Measurements from ENCODE around the gene ATP2B3. TPM values are rescaled to one million over a fixed set of nuclear protein-coding genes. Genes with fewer than 3 reads are reported as not detected.

Gene ATP2B3
- total and polyA plus RNA-seq, 2 donors (not counting 3 experiments of a cell fraction or from before 2014, with no cell fraction given), result 0.01 to 0.07 TPM

- no peak overlapping the region for H3K27ac ChIP-seq (ENCODE audit: insufficient read depth, low read depth, low read length)
- FAIRE-seq, result no peak
- no peak overlapping the region for H2AFZ ChIP-seq (ENCODE audit: low read depth, low read length)
- H3K9me1 ChIP-seq (replicated peaks; ENCODE audit: control insufficient read depth, extremely low read depth, insufficient read depth, low read length), result no peaks in the 10 kb centered on the region
- dilution Hi-C loops (cut with MboI; ENCODE audit: extremely low pct_ligation_motif_present, low sequenced_read_pairs), result no loop called here
- H3K4me3 ChIP-seq (replicated peaks in 1 of 3; ENCODE audit: insufficient read depth in 1 of 3, low read depth in 1 of 3, low read length in 3 of 3), result no peak overlapping the region
- H3K27me3 ChIP-seq (ENCODE audit: control insufficient read depth in 2 of 2, insufficient read depth in 2 of 2, low read length in 2 of 2), result no peaks in the 10 kb centered on the region
- CTCF ChIA-PET, result interaction anchor here (1.2 to 5.3 kb wide), 3 partner anchors 26 to 527 kb away, joined by 3 to 146 read pairs (median 4); partner anchors contain the start of gene BGN
- peaks cover 0 to 3% of the 10 kb centered on the region in 2 experiments for H3K36me3 ChIP-seq (ENCODE audit: control insufficient read depth in 2 of 2, extremely low read depth in 1 of 2, insufficient read depth in 2 of 2, low read length in 2 of 2)
- no peaks in the 10 kb centered on the region for H4K20me1 ChIP-seq (replicated peaks; ENCODE audit: control insufficient read depth, extremely low read depth, insufficient read depth, low read length)
- H3K4me2 ChIP-seq (ENCODE audit: insufficient read depth, low read length), result no peak overlapping the region
- H3K9ac ChIP-seq (replicated peaks; ENCODE audit: extremely low read depth, insufficient read depth, low read length), result no peak overlapping the region
- no peak for TF ChIP-seq EZH2 (IDR thresholded peaks at IDR 0.05; ENCODE audit: borderline replicate concordance, low read depth, low read length, severe bottlenecking)
- TF ChIP-seq FOS (IDR thresholded peaks at IDR 0.05; ENCODE audit: borderline replicate concordance, insufficient read depth, low read length), result no peak
- no peak for TF ChIP-seq POLR2A (IDR thresholded peaks at IDR 0.05; ENCODE audit: low read depth, low read length)
- TF ChIP-seq GATA2 (IDR thresholded peaks at IDR 0.05; ENCODE audit: insufficient read depth, insufficient read length, low read depth, low read length), result no peak
- TF ChIP-seq POLR2AphosphoS5 (IDR thresholded peaks at IDR 0.05; ENCODE audit: insufficient read depth, low read depth, low read length), result no peak
- TF ChIP-seq CTCF (IDR thresholded peaks at IDR 0.05; ENCODE audit: extremely low read depth in 1 of 2, insufficient read depth in 1 of 2, low read depth in 1 of 2, low read length in 2 of 2), result no peak
- TF ChIP-seq MAX (IDR thresholded peaks at IDR 0.05; ENCODE audit: insufficient read depth, insufficient read length), result no peak
- no peak for TF ChIP-seq MYC (IDR thresholded peaks at IDR 0.05; ENCODE audit: low read depth, low read length)
- no peak for TF ChIP-seq JUN (IDR thresholded peaks at IDR 0.05; ENCODE audit: borderline replicate concordance, insufficient read depth, insufficient read length, low read depth)
- no peaks in the 10 kb centered on the region for H3K9me3 ChIP-seq (replicated peaks; ENCODE audit: control insufficient read depth, insufficient read depth, low read length)
- POLR2A ChIA-PET, result no interaction called here
- DNase-seq (ENCODE audit: low read depth, low spot score), result no peak
- peaks cover 4% of the 10 kb centered on the region for H3K79me2 ChIP-seq (ENCODE audit: control insufficient read depth, insufficient read depth, low read length)
- intact Hi-C loops (cut with micrococcal nuclease), result no loop called here
- H3K4me1 ChIP-seq (ENCODE audit: control insufficient read depth, extremely low read depth, insufficient read depth, low read length), result peaks cover 4% of the 10 kb centered on the region
- no TSS peak for BruUV-seq (replicated peaks)
Observed at GRCh38 chrX:153468008-153468580, 49.3 kb upstream of the ATP2B3 start.
